Measurements from ENCODE around the gene TRIM16.
A peak's percentile ranks its signal among the peaks of the same experiment; 100 is the strongest.
"Not testable (repeated sequence)": the region's sequence is repeated elsewhere in the genome, so short reads cannot be mapped to it uniquely, and the experiment has no call there.

The TRIM16 gene

GRCh38 chr17:15592960-15593359, 91.2 kb downstream of the TRIM16 start:
- DNase-seq, result not testable (repeated sequence)

GRCh38 chr17:15591986-15592385, 92.1 kb downstream of the TRIM16 start:
- not testable (repeated sequence) for DNase-seq

GRCh38 chr17:15590844-15591243, 93.3 kb downstream of the TRIM16 start:
- not testable (repeated sequence) for DNase-seq

- DNase-seq, result not testable (repeated sequence)
These were observed 94.3 kb downstream of the TRIM16 start for GRCh38 chr17:15589544-15590536.

- peak; percentile 12 for DNase-seq
These were observed 96.1 kb downstream of the TRIM16 start for GRCh38 chr17:15588017-15588416.

GRCh38 chr17:15583313-15583712, 100.8 kb downstream of the TRIM16 start:
- DNase-seq, result not testable (repeated sequence)

- not testable (repeated sequence) for DNase-seq
These were observed 102.6 kb downstream of the TRIM16 start for GRCh38 chr17:15581462-15581861.
